ENCODE measurements around the gene SLC26A1.

SLC26A1 gene

GRCh38 chr4:968621-969394, 24.4 kb downstream of the SLC26A1 start:
- no peak overlapping the region for H3K27ac ChIP-seq (ENCODE audit: low read depth, low read length, poor library complexity, severe bottlenecking)
- TF ChIP-seq, protein P1, sequence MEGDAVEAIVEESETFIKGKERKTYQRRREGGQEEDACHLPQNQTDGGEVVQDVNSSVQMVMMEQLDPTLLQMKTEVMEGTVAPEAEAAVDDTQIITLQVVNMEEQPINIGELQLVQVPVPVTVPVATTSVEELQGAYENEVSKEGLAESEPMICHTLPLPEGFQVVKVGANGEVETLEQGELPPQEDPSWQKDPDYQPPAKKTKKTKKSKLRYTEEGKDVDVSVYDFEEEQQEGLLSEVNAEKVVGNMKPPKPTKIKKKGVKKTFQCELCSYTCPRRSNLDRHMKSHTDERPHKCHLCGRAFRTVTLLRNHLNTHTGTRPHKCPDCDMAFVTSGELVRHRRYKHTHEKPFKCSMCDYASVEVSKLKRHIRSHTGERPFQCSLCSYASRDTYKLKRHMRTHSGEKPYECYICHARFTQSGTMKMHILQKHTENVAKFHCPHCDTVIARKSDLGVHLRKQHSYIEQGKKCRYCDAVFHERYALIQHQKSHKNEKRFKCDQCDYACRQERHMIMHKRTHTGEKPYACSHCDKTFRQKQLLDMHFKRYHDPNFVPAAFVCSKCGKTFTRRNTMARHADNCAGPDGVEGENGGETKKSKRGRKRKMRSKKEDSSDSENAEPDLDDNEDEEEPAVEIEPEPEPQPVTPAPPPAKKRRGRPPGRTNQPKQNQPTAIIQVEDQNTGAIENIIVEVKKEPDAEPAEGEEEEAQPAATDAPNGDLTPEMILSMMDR (IDR thresholded peaks at IDR 0.05; ENCODE audit: low read length): no peak
- no peak for TF ChIP-seq EZH2 (IDR thresholded peaks at IDR 0.05; ENCODE audit: borderline replicate concordance, low read length)
- no peak overlapping the region for H3K4me2 ChIP-seq (ENCODE audit: low read length)
- H2AFZ ChIP-seq (ENCODE audit: low read length): no peak overlapping the region
- no peaks in the 10 kb centered on the region for H3K79me2 ChIP-seq (ENCODE audit: insufficient read depth, low read length)
- no peaks in the 10 kb centered on the region for H3K36me3 ChIP-seq (ENCODE audit: insufficient read depth, low read length)
- no peaks in the 10 kb centered on the region for H3K27me3 ChIP-seq (ENCODE audit: insufficient read depth, low read length)
- peaks cover 10% of the 10 kb centered on the region for H3K4me1 ChIP-seq (ENCODE audit: insufficient read depth, low read length, severe bottlenecking)
- no peaks in the 10 kb centered on the region for H3F3A ChIP-seq (ENCODE audit: insufficient read depth, low read length)
- no peaks in the 10 kb centered on the region for H3K9me3 ChIP-seq (ENCODE audit: low read length)
- no peaks in the 10 kb centered on the region for H4K20me1 ChIP-seq (ENCODE audit: insufficient read depth, low read length)
- no peak overlapping the region for H3K4me3 ChIP-seq (ENCODE audit: low read depth, low read length, poor library complexity, severe bottlenecking)
- H3K9me2 ChIP-seq (ENCODE audit: low read depth, low read length): no peaks in the 10 kb centered on the region
- no peak overlapping the region for H3K9ac ChIP-seq (ENCODE audit: low read length)

DNA sequence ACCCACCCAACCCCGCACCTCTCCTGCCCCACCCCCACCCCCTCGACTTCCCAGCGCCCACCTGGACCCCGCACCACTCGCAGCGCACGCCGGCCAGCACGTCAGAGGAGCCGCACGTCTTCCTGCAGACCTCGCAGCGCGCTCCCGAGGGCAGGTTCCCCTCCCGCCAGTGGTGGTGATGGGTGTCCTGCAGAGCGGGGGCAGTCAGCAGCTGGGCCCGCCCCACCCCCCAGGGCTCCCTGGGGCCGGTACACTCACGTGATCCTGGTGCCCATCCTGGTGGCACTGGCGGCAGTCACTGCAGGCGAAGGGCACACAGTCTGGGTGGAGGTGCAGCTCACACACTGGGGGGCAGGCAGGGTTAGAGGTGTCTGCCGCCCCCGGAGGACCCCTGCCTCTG, 25.0 kb downstream of the SLC26A1 start:
- no peaks in the 10 kb centered on the region for H3F3A ChIP-seq (ENCODE audit: insufficient read depth, low read length)
- H2AFZ ChIP-seq (ENCODE audit: low read length): no peak overlapping the region
- no peaks in the 10 kb centered on the region for H3K9me2 ChIP-seq (ENCODE audit: low read depth, low read length)
- H3K9me3 ChIP-seq (ENCODE audit: low read length): no peaks in the 10 kb centered on the region
- no peak overlapping the region for H3K9ac ChIP-seq (ENCODE audit: low read length)
- H3K36me3 ChIP-seq (ENCODE audit: insufficient read depth, low read length): no peaks in the 10 kb centered on the region
- no peaks in the 10 kb centered on the region for H4K20me1 ChIP-seq (ENCODE audit: insufficient read depth, low read length)
- H3K4me1 ChIP-seq (ENCODE audit: insufficient read depth, low read length, severe bottlenecking): peaks cover 10% of the 10 kb centered on the region
- TF ChIP-seq, protein P1 (IDR thresholded peaks at IDR 0.05; ENCODE audit: low read length): no peak
- no peak for TF ChIP-seq EZH2 (IDR thresholded peaks at IDR 0.05; ENCODE audit: borderline replicate concordance, low read length)
- no peaks in the 10 kb centered on the region for H3K27me3 ChIP-seq (ENCODE audit: insufficient read depth, low read length)
- no peak overlapping the region for H3K27ac ChIP-seq (ENCODE audit: low read depth, low read length, poor library complexity, severe bottlenecking)
- no peak overlapping the region for H3K4me3 ChIP-seq (ENCODE audit: low read depth, low read length, poor library complexity, severe bottlenecking)
- H3K4me2 ChIP-seq (ENCODE audit: low read length): no peak overlapping the region
- H3K79me2 ChIP-seq (ENCODE audit: insufficient read depth, low read length): no peaks in the 10 kb centered on the region

- Histone ChIP-seq H3K9ac (ENCODE audit: low read length) (no peak overlapping the region), H3K36me3 (ENCODE audit: insufficient read depth, low read length) (no peaks in the 10 kb centered on the region), H3K27ac (ENCODE audit: low read depth, low read length, poor library complexity, severe bottlenecking) (no peak overlapping the region), H3K4me3 (ENCODE audit: low read depth, low read length, poor library complexity, severe bottlenecking) (no peak overlapping the region), H3F3A (ENCODE audit: insufficient read depth, low read length) (no peaks in the 10 kb centered on the region), H3K9me3 (ENCODE audit: low read length) (no peaks in the 10 kb centered on the region), H4K20me1 (ENCODE audit: insufficient read depth, low read length) (no peaks in the 10 kb centered on the region), H3K79me2 (ENCODE audit: insufficient read depth, low read length) (no peaks in the 10 kb centered on the region), H3K27me3 (ENCODE audit: insufficient read depth, low read length) (no peaks in the 10 kb centered on the region), H3K9me2 (ENCODE audit: low read depth, low read length) (no peaks in the 10 kb centered on the region), H2AFZ (ENCODE audit: low read length) (no peak overlapping the region), H3K4me2 (ENCODE audit: low read length) (no peak overlapping the region), H3K4me1 (ENCODE audit: insufficient read depth, low read length, severe bottlenecking) (peaks cover 6% of the 10 kb centered on the region)
- TF ChIP-seq, protein P1 (IDR thresholded peaks at IDR 0.05; ENCODE audit: low read length): no peak
- no peak for TF ChIP-seq EZH2 (IDR thresholded peaks at IDR 0.05; ENCODE audit: borderline replicate concordance, low read length)
These were observed 25.8 kb downstream of the SLC26A1 start for GRCh38 chr4:967113-968104.
